ENCODE data around the gene TCEAL7. TPM values are rescaled to one million over a fixed set of nuclear protein-coding genes. Genes with fewer than 3 reads are reported as not detected.

Gene TCEAL7
- polyA plus RNA-seq, 2 of the 4 experiments (the other 2 are of a cell fraction), result not detected

DNA sequence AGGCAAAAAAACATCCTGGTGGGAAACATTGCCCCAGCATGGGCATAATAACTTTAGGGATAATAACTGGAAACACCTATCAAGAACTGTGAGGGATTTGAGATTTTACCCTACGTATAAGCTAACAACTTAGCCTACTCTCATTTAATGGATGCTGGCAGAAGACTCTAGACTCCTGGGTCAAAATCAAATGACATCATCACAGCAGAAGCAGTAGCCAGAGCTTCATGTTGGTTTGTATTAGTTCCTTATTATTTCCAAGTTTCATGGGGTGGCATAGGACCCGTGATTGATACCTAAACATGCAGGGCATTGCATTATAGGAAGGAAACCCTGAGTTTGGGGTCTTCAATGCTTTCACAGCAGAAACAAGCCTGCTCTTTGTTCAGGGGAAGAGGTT, 30.9 kb downstream of the TCEAL7 start:
- Histone ChIP-seq H3K4me2 (no peak overlapping the region), H3K4me1 (peaks cover 25% of the 10 kb centered on the region), H3K27ac (no peak overlapping the region), H3K4me3 (no peak overlapping the region), H3K9me3 (no peaks in the 10 kb centered on the region)
- WGBS (ENCODE audit: missing lambda C conversion rate), result 82% methylated on average over 2 of the region's 2 CpGs
- FAIRE-seq, result no peak
- DNase-seq (ENCODE audit: low read depth in 1 of 2, low spot score in 1 of 2), result no peak
- CTCF ChIA-PET, result interaction anchor here (0.7 to 1.6 kb wide), 2 partner anchors 9 to 12 kb away, joined by 4 read pairs; no protein-coding TSS in a partner anchor
- no peak for ATAC-seq
- POLR2A ChIA-PET, result interaction anchor here (1.4 kb wide), 1 partner anchor 15 kb away, joined by 5 read pairs; the partner anchor contains the start of gene BEX3
- TF ChIP-seq ZSCAN20 (CRISPR knock-in tag; IDR thresholded peaks at IDR 0.05), result no peak
- TF ChIP-seq KDM1A (IDR thresholded peaks at IDR 0.05; ENCODE audit: low read depth), result no peak
- TF ChIP-seq ZFP36 (IDR thresholded peaks at IDR 0.05; ENCODE audit: borderline replicate concordance, partially characterized antibody), result no peak
- TF ChIP-seq CEBPB (IDR thresholded peaks at IDR 0.05), result no peak

DNA sequence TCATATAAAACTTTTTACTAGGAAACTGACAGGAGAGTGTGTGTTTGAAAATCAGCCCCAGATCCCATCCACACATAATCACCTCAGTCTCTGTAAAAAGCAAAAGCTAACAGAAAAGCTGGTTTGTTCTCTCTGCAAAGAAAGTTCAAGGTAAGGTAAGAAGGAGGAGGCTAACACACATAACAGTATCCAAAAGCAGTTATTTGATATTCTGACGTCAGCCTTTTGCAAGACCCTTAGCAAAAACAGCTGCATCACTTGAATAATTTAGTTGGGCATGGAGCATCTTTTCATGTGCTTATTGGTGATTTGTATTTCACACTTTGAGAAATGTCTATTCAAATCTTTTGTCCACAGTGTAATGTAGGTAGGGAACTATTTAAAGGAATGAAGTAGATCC, 31.8 kb downstream of the TCEAL7 start:
- Histone ChIP-seq H3K9me3 (no peaks in the 10 kb centered on the region), H3K4me2 (peak overlapping the region; percentile 68), H3K4me3 (no peak overlapping the region), H3K27ac (peak overlapping the region; percentile 28 to 51; a peak in 2 of 6 replicates), H3K4me1 (peaks cover 25% of the 10 kb centered on the region)
- ChIA-PET POLR2A (interaction anchor here (1.4 kb wide), 1 partner anchor 15 kb away, joined by 5 read pairs; the partner anchor contains the start of gene BEX3), CTCF (interaction anchor here (1.6 kb wide), 1 partner anchor 8 kb away, joined by 4 read pairs; no protein-coding TSS in a partner anchor)
- DNase-seq (ENCODE audit: low read depth in 1 of 2, low spot score in 1 of 2) (no peak), FAIRE-seq (peak; percentile 89), ATAC-seq (peak in 1 of 2 experiments; percentile 16; a peak in 2 of 6 replicates)
- TF ChIP-seq HEYL (CRISPR knock-in tag; IDR thresholded peaks at IDR 0.05) (no peak), JUNB (IDR thresholded peaks at IDR 0.05) (no peak), FOXS1 (CRISPR knock-in tag; IDR thresholded peaks at IDR 0.05) (no peak), MAZ (IDR thresholded peaks at IDR 0.05; ENCODE audit: borderline replicate concordance, low read depth, low read length) (no peak), HDAC2 (IDR thresholded peaks at IDR 0.05) (no peak), POLR2A (IDR thresholded peaks at IDR 0.05; ENCODE audit: low read length) (no peak), TP53 (CRISPR knock-in tag; IDR thresholded peaks at IDR 0.05) (no peak), BHLHE40 (IDR thresholded peaks at IDR 0.05; ENCODE audit: low read depth, low read length) (no peak)
- TF ChIP-seq, protein P1, sequence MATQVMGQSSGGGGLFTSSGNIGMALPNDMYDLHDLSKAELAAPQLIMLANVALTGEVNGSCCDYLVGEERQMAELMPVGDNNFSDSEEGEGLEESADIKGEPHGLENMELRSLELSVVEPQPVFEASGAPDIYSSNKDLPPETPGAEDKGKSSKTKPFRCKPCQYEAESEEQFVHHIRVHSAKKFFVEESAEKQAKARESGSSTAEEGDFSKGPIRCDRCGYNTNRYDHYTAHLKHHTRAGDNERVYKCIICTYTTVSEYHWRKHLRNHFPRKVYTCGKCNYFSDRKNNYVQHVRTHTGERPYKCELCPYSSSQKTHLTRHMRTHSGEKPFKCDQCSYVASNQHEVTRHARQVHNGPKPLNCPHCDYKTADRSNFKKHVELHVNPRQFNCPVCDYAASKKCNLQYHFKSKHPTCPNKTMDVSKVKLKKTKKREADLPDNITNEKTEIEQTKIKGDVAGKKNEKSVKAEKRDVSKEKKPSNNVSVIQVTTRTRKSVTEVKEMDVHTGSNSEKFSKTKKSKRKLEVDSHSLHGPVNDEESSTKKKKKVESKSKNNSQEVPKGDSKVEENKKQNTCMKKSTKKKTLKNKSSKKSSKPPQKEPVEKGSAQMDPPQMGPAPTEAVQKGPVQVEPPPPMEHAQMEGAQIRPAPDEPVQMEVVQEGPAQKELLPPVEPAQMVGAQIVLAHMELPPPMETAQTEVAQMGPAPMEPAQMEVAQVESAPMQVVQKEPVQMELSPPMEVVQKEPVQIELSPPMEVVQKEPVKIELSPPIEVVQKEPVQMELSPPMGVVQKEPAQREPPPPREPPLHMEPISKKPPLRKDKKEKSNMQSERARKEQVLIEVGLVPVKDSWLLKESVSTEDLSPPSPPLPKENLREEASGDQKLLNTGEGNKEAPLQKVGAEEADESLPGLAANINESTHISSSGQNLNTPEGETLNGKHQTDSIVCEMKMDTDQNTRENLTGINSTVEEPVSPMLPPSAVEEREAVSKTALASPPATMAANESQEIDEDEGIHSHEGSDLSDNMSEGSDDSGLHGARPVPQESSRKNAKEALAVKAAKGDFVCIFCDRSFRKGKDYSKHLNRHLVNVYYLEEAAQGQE (IDR thresholded peaks at IDR 0.05), result no peak
- WGBS (ENCODE audit: missing lambda C conversion rate), result 46% methylated on average over 1 of the region's 1 CpG

DNA sequence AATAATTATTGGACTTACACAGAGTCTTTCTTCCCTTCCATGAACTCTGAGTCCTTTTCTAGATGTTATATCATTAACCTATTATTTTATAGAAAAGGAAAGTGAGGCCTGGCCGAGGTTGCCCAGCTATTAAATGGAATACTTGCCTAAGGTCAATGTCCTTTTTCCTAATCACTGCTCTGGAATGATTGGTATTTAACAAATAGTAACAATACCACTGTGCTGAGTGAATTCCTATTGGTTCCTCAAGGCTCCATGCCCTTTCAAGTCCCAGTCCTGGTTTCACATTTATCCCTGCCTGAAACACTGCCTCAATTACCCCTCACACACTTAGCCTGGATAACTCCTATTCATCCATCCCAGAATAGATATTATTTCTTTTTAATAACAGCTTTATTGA, 32.4 kb downstream of the TCEAL7 start:
- H3K9me3 ChIP-seq, result no peaks in the 10 kb centered on the region
- ChIA-PET CTCF (no interaction called here), POLR2A (no interaction called here)
- FAIRE-seq (no peak), DNase-seq (ENCODE audit: low read depth in 1 of 2, low spot score in 1 of 2) (peak; percentile 27 to 49), ATAC-seq (peak; percentile 64 to 92)
- peaks cover 28% of the 10 kb centered on the region for H3K4me1 ChIP-seq
- H3K4me3 ChIP-seq, result no peak overlapping the region
- H3K27ac ChIP-seq, result peak overlapping the region; percentile 51 to 65; a peak in 2 of 6 replicates
- TF ChIP-seq JUN (IDR thresholded peaks at IDR 0.05) (no peak), CBX8 (IDR thresholded peaks at IDR 0.05) (no peak), GATA3 (IDR thresholded peaks at IDR 0.05; ENCODE audit: borderline replicate concordance) (no peak), JUNB (IDR thresholded peaks at IDR 0.05) (no peak), HOXB5 (CRISPR knock-in tag; IDR thresholded peaks at IDR 0.05) (no peak), SMC3 (IDR thresholded peaks at IDR 0.05) (no peak), HOXB13 (CRISPR knock-in tag; IDR thresholded peaks at IDR 0.05; ENCODE audit: low read depth) (no peak), FOSB (CRISPR knock-in tag; IDR thresholded peaks at IDR 0.05) (no peak), ZC3H11A (IDR thresholded peaks at IDR 0.05) (no peak), ZFP36 (IDR thresholded peaks at IDR 0.05; ENCODE audit: borderline replicate concordance, partially characterized antibody) (no peak), RARB (CRISPR knock-in tag; IDR thresholded peaks at IDR 0.05) (no peak), EHF (CRISPR knock-in tag; IDR thresholded peaks at IDR 0.05) (no peak), FOSL2 (IDR thresholded peaks at IDR 0.05) (no peak), FOSL2 (CRISPR knock-in tag; IDR thresholded peaks at IDR 0.05) (no peak), MAFK (IDR thresholded peaks at IDR 0.05; ENCODE audit: partially characterized antibody) (no peak)
- TF ChIP-seq, protein P2, sequence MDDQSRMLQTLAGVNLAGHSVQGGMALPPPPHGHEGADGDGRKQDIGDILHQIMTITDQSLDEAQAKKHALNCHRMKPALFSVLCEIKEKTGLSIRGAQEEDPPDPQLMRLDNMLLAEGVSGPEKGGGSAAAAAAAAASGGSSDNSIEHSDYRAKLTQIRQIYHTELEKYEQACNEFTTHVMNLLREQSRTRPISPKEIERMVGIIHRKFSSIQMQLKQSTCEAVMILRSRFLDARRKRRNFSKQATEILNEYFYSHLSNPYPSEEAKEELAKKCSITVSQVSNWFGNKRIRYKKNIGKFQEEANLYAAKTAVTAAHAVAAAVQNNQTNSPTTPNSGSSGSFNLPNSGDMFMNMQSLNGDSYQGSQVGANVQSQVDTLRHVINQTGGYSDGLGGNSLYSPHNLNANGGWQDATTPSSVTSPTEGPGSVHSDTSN (IDR thresholded peaks at IDR 0.05), result no peak
- TF ChIP-seq, protein P3, sequence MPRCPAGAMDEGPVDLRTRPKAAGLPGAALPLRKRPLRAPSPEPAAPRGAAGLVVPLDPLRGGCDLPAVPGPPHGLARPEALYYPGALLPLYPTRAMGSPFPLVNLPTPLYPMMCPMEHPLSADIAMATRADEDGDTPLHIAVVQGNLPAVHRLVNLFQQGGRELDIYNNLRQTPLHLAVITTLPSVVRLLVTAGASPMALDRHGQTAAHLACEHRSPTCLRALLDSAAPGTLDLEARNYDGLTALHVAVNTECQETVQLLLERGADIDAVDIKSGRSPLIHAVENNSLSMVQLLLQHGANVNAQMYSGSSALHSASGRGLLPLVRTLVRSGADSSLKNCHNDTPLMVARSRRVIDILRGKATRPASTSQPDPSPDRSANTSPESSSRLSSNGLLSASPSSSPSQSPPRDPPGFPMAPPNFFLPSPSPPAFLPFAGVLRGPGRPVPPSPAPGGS (IDR thresholded peaks at IDR 0.05), result no peak
- TF ChIP-seq, protein P4, sequence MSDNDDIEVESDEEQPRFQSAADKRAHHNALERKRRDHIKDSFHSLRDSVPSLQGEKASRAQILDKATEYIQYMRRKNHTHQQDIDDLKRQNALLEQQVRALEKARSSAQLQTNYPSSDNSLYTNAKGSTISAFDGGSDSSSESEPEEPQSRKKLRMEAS (IDR thresholded peaks at IDR 0.05), result no peak
- TF ChIP-seq, protein P5, sequence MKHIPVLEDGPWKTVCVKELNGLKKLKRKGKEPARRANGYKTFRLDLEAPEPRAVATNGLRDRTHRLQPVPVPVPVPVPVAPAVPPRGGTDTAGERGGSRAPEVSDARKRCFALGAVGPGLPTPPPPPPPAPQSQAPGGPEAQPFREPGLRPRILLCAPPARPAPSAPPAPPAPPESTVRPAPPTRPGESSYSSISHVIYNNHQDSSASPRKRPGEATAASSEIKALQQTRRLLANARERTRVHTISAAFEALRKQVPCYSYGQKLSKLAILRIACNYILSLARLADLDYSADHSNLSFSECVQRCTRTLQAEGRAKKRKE (CRISPR knock-in tag; IDR thresholded peaks at IDR 0.05; ENCODE audit: low read depth), result no peak
- 0% methylated on average over 1 of the region's 1 CpG for WGBS (ENCODE audit: missing lambda C conversion rate)
- H3K4me2 ChIP-seq, result peak overlapping the region; percentile 68

All from A549 (cell line).